ENCODE results near the gene MSH4.
A peak's percentile ranks its signal among the peaks of the same experiment; 100 is the strongest.
"Not testable (repeated sequence)": the region's sequence is repeated elsewhere in the genome, so short reads cannot be mapped to it uniquely, and the experiment has no call there.

Gene MSH4

DNA sequence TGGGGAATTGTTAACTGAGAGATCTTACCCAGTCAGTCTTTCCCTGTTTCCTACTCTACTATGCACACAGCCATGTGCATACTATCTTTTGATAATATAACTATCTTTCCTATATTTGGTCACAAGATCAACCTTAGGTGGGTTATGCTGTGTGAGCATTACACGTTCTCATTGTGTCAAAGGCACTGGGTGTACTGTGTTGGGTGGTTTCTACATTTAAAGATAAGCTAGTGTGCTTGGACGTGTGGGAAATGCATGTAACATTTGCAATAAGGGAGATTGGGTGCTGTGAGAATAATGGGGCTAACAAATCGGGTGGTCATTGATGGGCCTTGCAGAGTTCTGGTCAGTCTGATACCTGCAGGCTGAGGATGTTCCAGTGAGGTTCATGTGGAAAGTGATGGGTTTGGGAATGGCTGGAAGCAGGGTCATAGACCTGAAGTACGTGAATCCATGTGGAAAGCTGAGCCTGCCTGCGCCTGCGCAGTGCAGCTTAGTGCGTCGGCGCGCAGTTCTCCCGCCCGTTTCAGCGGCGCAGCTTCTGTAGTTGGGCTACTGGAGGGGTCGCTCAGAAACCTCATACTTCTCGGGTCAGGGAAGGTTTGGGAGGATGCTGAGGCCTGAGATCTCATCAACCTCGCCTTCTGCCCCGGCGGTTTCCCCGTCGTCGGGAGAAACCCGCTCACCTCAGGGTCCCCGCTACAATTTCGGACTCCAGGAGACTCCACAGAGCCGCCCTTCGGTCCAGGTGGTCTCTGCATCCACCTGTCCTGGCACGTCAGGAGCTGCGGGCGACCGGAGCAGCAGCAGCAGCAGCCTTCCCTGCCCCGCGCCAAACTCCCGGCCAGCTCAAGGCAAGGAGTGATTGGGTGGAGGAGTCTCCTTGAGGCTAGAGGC is at the start of gene MSH4:
TSS of gene MSH4 (plus strand) at position 507 of the 897 bp plus-strand sequence. CDS start at position 611, 104 bp downstream.
- DNase-seq, result no peak

DNA sequence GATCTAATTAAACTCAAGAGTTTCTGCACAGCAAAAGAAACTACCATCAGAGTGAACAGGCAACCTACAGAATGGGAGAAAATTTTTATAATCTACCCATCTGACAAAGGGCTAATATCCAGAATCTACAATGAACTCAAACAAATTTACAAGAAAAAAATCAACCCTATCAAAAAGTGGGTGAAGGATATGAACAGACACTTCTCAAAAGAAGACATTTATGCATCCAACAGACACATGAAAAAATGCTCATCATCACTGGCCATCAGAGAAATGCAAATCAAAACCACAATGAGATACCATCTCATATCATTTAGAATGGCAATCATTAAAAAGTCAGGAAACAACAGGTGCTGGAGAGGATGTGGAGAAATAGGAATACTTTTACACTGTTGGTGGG is 39.5 kb upstream of the MSH4 start:
- DNase-seq, result not testable (repeated sequence)

DNA sequence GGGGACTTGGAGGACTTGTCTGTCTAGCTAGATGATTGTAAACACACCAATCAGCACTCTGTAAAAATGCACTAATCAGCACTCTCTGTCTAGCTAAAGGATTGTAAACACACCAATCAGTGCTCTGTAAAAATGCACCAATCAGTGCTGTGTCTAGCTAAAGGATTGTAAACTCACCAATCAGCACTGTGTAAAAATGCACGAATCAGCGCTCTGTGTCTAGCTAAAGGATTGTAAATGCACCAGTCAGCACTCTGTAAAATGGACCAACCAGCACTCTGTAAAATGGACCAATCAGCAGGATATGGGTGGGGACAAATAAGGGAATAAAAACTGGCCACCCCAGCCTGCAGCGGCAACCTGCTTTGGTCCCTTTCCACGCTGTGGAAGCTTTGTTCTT is 38.1 kb upstream of the MSH4 start:
- not testable (repeated sequence) for DNase-seq

DNA sequence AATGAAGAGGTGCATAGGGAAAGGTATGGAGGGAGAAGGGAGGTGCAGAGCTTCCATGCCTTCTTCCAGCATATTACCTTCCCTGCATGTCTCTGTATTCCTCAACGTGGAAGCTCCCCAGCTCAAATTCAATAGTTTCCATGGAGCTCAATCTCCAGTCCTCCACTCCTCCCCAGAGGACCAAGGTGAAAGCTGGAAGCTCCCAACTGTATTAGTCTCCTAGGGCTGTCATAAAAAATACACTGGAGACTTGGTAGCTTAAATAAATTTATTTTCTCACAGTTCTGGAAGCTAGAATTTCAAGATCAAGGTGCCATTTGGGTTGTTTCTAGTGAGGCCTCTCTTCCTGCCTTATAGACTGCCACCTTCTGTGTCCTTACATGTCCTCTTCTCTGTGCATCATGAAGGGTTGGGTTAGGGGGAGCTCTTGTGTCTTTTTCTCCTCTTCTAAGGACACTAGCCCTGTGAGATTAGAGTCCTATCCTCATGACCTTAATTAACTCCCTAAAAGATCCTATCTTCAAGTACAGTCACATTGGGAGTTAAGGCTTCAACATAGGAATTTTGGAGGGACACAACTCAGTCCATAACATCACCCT is 32.5 kb upstream of the MSH4 start:
- DNase-seq, result no peak

DNA sequence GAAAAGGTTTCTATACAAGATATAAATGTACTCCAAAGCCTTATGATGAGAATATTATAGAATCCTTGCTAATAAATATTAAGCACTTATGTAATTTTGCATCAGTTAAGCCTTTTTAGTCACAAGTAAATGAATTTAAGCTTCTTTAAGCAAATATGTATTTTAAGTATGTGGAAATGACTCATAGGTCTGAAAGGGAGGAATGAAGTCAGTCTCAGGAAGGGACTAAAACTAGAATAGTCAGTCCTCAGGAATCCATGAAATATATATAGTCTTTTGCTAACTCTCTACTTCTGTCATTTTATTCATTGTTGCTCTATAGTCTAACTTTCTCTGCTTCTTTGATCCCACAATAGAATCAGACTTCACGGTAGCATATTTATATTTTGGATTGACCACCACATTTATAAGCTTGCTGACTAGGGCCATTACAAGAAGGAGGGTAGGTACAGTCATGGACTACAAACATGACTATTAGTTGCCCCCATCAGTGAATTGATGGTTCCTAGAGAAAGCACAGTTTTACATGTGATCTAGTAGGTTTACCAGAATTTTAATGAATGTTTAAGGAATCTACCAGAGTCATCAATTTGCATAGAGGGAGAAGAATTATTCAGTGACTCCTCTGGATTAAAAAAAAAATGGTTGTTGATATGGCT is 30.9 kb upstream of the MSH4 start:
- no peak for DNase-seq

DNA sequence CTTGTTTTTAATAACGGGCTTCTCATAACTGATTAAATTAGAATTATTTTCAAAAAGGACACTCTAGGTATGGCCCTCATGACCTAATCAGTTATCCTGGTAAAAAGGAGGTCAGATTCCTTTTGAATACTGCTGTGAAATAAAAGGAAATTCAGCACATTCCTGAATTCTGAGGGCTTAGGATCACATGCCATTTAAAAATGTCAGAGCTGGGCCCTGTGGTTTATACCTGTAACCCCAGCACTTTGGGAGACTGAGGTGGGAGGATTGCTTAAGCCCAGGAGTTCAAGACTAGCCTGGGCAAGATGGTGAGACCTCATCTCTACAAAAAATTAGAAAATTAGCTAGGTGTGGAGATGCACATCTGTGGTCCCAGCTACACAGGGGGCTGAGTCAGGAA is 28.7 kb upstream of the MSH4 start:
- no peak for DNase-seq

DNA sequence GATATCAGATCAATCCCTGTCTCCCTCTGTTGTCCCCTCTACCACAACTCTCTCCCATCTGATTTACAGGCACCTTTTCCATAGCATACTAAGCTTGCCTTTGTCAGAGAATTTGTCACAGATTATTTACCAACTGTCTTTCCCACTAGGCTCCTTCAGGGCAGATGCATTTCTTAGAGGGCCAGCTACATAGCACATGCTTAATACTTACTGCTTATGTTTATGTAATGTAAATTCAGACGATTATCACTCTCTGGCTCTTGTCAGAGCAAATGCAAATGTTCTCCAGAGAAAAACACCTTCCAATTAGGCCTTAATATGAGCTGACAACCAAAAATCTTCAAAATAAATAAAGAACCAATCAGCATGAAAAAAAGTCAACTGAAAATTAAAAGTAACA is 25.9 kb upstream of the MSH4 start:
- DNase-seq, result no peak

DNA sequence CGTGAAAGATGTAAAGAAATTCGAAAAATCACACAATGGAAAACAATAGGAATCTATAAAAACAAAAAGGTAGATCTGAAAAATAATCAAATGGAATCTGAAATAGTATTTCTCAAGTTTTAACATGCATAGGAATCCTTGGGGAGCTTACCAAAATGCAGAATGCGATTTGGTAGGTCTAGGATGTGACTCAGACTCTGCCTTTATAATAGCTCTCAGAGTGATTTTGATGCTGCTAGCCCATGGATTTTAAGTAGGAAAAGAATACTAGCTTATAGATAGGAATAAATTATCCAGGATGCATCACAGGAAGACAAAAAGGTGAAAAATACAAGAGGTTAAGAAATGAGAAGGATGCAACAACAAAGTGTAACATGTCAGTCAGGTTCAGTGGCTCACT is 24.7 kb upstream of the MSH4 start:
- no peak for DNase-seq

DNA sequence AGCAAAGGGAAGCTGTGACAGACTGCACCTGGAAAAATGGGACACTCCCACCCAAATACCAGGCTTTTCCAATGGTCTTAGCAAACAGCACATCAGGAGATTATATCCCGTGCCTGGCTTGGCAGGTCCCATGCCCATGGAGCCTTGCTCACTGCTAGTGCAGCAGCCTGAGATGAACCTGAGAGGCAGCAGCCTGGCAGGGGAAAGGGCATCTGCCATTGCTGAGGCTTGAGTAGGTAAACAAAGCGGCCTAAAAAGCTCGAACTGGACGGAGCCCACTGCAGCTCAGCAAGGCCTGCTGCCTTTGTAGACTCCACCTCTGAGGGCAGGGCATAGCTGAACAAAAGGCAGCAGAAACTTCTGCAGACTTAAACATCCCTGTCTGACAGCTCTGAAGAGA is 18.9 kb upstream of the MSH4 start:
- not testable (repeated sequence) for DNase-seq

DNA sequence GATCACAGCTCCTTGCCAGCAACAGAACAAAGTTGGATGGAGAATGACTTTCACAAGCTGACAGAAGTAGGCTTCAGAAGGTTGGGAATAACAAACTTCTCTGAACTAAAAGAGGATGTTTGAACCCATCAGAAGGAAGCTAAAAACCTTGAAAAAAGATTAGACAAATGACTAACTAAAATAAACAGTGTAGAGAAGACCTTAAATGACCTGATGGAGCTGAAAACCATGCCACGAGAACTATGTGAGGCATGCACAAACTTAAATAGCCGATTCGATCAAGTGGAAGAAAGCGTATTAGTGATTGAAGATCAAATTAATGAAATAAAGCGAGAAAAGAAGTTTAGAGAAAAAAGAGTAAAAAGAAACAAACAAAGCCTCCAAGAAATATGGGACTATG is 18.0 kb upstream of the MSH4 start:
- not testable (repeated sequence) for DNase-seq

DNA sequence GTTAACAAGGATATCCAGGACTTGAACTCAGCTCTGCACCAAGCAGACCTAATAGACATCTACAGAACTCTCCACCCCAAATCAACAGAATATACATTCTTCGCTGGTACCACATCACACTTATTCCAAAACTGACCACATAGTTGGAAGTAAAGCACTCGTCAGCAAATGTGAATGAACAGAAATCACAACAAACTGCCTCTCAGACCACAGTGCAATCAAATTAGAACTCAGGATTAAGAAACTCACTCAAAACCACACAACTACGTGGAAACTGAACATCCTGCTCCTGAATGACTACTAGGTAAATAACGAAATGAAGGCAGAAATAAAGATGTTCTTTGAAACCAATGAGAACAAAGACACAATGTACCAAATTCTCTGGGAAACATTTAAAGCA is 16.5 kb upstream of the MSH4 start:
- DNase-seq, result not testable (repeated sequence)

DNA sequence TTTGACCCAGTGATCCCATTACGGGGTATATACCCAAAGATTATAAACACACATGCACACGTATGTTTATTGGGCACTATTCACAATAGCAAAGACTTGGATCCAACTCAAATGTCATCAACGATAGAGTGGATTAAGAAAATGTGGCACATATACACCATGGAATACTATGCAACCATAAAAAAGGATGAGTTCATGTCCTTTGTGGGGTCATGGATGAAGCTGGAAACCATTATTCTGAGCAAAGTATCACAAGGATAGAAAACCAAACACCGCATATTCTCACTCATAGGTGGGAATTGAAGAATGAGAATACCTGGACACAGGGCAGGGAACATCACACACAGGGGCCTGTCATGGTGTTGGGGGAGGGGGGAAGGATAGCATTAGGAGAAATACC is 12.8 kb upstream of the MSH4 start:
- not testable (repeated sequence) for DNase-seq

DNA sequence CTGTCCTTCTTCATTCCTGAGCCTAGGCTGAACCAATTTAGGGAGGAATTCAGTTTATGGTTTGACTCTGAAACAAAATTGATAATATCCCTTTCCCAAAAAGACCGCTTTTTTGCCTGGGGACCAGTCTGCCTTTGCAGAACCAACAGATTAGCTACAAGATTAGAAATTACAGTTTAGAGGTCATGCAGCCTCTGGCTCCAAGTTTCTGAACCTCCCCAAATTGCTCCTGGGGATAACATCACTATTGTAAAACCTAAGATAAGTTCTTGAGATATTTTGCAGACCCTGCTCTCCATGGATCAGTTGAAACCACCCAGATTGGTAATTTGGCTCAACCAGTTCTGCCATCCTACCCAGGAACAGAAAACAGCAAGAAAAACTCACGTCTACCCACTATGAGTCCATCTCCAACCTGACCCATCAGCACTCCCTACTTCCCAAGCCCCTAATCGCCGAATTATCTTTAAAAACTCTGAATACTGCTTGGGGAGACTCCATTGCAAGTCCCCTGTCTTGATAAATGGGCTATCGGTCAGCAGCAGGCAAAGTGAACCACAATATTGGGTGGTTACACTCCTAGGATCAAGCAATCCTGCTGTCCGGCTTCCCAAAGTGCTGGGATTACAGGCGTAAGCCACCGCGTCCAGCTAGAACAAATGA is 11.2 kb upstream of the MSH4 start:
- no peak for DNase-seq

DNA sequence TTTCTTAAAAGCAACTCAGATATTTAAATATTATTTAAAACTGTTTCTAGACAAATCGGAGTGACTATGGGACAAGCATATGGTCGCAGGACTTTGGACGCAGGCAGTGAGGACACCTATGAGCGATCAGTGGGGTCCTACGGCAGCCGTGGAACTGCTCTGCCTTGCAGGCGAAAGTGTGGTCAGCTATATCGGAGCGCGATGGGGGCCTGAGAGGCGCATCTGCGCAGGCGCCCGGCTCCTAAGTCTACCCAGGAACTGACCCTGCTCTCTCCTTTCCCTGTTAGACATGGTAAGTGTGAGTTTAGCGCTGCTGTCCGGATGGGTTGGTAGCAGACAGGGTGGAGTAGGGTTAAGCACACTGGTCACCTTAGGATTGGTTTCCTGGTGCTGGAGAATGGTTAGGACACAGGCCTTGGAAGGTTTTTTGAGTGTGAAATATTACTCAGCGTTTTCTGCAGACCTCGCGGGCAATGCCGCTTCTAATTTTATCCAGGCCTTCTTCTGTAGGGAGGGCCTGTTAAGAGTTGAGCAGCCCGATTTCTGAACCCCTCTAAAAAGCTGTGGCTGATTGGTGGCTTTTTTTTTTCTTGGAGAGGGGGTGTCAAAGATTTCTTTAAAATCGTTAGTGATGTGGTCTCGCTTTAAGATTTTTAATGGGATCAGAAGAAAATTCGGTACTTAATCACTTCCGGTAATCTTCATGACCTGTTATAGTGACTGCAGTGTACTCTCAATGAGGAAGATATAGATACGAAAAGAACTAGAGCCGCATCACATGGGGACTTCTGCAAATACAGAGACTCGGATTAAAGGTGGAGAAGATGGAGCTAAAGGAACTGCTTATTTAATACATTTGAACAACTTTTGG is 10.5 kb upstream of the MSH4 start, which contains the start of gene RABGGTB:
TSS of gene RABGGTB (plus strand) at position 274 of the 871 bp plus-strand sequence. CDS start at position 290, 16 bp downstream.
- peak; percentile 96 for DNase-seq

DNA sequence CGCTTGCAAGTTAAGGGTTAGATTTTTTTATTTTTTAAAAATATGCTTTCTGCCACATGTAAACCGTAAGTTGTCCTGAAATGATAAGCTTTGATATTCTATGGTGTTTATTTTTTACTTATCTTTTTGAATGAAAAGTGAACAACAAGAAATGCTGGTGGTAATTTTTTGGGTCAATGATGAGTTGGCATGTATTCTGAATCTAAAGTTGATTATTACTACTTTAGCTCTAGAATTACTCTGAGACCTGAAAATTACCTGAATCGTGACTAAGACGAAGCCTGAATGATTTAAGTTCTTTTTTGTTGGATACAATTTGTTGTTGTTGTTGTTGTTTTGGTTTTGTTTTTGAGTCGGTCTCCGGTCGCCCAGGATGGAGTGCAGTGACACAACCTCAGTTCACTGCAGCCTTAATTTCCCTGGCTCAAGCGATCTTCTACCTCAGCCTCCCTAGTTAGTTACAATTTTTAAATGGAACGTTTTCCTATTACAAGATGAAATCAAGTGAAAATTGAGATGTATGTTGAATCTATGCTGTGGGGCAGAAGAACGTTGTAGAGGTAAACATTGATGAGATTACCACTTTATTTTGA is 9.7 kb upstream of the MSH4 start:
- no peak for DNase-seq

DNA sequence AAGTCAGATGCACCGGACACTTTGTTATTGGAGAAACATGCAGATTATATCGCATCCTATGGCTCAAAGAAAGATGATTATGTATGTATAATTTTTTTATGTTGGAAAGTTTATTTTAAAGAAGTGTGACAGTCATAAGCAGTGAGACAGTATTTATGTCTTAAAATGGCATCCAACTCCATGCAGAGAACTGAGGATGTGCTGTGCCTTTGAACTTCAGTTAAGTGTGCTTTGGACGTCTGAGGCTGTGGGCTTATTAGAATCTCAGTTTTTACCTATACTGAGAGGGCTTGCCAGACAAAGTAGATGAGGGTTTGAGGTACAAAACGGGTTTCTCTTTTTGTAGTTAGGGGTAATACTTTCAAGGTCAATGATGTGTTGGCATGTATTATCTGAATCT is 9.2 kb upstream of the MSH4 start:
- no peak for DNase-seq

DNA sequence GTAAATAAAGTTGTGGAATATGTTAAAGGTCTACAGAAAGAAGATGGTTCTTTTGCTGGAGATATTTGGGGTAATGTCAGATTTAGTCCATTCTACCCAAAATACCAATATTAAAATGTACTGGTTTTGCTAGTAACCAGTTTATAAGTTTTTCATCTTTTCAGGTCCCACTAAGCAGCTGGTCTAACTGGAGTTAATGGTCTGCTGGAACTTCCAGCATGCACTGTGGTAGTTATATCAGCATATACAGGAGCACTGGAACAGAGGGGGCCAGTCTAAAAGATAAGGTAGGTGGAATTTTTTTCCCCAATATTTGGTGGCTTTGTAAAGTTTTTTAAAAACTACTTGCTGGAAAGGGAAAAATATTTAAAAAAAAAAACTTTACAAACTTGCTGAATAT is 6.7 kb upstream of the MSH4 start:
- DNase-seq, result no peak

DNA sequence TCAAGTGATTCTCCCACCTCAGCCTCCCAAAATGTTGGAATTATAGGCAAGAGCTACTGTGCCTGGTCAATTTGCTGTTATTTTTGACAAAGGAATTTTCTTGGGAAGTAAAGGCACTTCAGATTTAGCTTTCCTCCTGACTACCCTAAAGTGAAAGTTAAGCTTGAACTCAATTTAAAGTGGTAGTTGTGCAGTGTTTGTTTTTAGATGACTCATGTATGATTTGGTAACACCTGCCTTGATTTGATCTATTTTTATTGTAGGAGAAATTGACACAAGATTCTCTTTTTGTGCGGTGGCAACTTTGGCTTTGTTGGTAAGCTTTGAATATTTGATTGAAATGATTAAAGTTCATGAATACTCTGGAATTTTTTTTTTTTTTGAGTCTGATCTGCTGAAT is 5.7 kb upstream of the MSH4 start:
- DNase-seq, result no peak

DNA sequence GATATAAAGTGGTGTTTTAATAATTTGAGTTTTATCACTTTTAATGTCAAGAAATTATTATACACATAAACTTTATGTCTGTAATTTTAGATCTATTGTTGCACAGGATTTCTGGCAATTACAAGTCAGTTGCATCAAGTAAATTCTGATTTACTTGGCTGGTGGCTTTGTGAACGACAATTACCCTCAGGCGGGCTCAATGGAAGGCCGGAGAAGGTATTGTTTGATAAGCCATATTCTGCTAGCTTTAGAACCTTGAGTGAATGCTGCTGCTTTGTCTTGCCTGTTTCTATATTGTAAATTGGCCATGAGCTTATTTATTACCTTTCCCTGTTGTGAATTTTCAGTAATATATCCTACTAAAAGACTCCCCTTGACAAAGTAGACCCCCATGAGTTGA is 4.6 kb upstream of the MSH4 start:
- DNase-seq, result no peak

DNA sequence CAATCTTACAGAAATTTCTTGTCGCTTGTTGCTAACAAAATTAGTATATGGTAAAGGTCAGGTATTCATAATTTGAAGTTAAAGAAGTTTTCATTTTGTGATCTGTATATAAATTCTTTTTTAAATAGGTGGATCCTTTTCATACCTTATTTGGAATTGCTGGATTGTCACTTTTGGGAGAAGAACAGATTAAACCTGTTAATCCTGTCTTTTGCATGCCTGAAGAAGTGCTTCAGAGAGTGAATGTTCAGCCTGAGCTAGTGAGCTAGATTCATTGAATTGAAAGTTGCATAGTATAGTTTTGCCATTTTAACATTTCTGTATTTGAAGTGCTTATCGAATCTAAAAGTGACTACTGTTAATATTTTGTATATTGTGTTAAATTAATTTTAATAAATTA is 2.3 kb upstream of the MSH4 start:
- no peak for DNase-seq

DNA sequence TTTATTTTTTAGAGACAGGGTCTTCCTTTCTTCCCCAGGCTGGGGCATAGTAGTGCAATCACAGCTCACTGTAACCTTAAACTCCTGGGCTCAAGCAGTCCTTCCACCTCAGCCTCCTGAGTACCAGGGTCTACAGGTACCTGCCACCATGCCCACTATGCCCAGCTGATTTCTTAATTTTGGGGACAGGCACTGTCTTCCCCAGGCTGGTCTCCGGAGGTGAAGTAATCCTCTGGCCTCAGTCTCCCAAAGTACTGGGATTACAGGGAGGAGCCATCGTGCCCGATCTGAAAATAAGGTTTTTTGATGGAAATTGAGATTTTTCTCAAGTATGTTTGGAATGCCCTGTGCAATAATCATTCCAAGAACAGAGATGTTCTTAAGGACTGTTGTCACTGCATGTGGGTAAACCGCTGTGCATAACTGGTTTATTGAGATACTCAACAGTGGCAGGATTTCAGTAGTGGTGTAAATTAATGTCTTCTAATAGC is 934 bp upstream of the MSH4 start:
- no peak for DNase-seq

DNA sequence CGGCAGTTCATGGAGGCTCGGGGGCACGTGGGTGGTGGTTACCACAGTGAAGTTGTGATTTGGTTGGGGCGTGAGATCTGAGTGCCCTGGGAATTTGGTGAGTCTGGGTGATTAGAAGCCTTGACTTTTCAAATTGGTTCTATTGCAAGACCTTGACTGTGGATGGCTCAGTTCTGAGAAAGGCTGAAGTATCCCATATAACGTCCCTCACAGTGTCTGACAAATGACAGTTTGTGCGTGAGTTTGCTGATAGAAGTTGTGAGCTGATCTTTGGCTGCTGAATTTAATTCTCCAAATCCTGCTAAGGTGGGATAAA is 549 bp downstream of the MSH4 start:
- no peak for DNase-seq
